Adipocyte (in vitro differentiated cells): ENCODE measurements around the gene CCL24.
"Not testable (repeated sequence)": the region's sequence is repeated elsewhere in the genome, so short reads cannot be mapped to it uniquely, and the experiment has no call there.

Source experiments
- DNase-seq: peaks from one replicate; pipeline ENCODE4 v3.0.0-alpha.2; 2015; ENCODE audit warnings: low read depth
- H3K27me3 ChIP-seq: replicated peaks from 2 replicates; pipeline ENCODE4 v1.7.0; 2013; ENCODE audit warnings: mild to moderate bottlenecking, low read length, moderate library complexity; ENCODE audit not compliant: control insufficient read depth, insufficient read depth
- H3K36me3 ChIP-seq: 2 replicates; pipeline ENCODE4 v1.7.0; 2013; ENCODE audit warnings: low read length, mild to moderate bottlenecking, moderate library complexity; ENCODE audit not compliant: control insufficient read depth, insufficient read depth, severe bottlenecking
- H3K4me1 ChIP-seq: 2 replicates; pipeline ENCODE4 v1.7.0; 2013; ENCODE audit warnings: mild to moderate bottlenecking, low read length, moderate library complexity; ENCODE audit not compliant: control insufficient read depth, insufficient read depth
- H3K4me3 ChIP-seq: 2 replicates; pipeline ENCODE4 v1.7.0; 2013; ENCODE audit warnings: mild to moderate bottlenecking, low read length, moderate library complexity
- H3K9ac ChIP-seq: 2 replicates; pipeline ENCODE4 v1.7.0; 2013; ENCODE audit warnings: mild to moderate bottlenecking, low read length, moderate library complexity
- H3K9me3 ChIP-seq: 2 replicates; pipeline ENCODE4 v1.7.0; 2013; ENCODE audit warnings: mild to moderate bottlenecking, low read length, moderate library complexity; ENCODE audit not compliant: control insufficient read depth

Gene CCL24

GRCh38 chr7:75804004-75804403 is 9.6 kb downstream of the CCL24 start:
- H3K27me3 ChIP-seq, result peaks cover 7% of the 10 kb centered on the region
- no peak for DNase-seq
- H3K9me3 ChIP-seq, result peaks cover 22% of the 10 kb centered on the region
- no peak overlapping the region for H3K9ac ChIP-seq
- H3K36me3 ChIP-seq, result no peaks in the 10 kb centered on the region
- H3K4me3 ChIP-seq, result no peak overlapping the region
- H3K4me1 ChIP-seq, result no peaks in the 10 kb centered on the region

- H3K36me3 ChIP-seq, result no peaks in the 10 kb centered on the region
- no peak overlapping the region for H3K9ac ChIP-seq
- H3K9me3 ChIP-seq, result peaks cover 17% of the 10 kb centered on the region
- peaks cover 7% of the 10 kb centered on the region for H3K27me3 ChIP-seq
- no peak overlapping the region for H3K4me3 ChIP-seq
- no peak for DNase-seq
- H3K4me1 ChIP-seq, result no peaks in the 10 kb centered on the region
Measured at GRCh38 chr7:75802552-75802821, 11.1 kb downstream of the CCL24 start.

- DNase-seq, result no peak
- no peaks in the 10 kb centered on the region for H3K9me3 ChIP-seq
- no peak overlapping the region for H3K4me3 ChIP-seq
- peaks cover 7% of the 10 kb centered on the region for H3K27me3 ChIP-seq
- H3K9ac ChIP-seq, result no peak overlapping the region
- H3K4me1 ChIP-seq, result no peaks in the 10 kb centered on the region
- H3K36me3 ChIP-seq, result no peaks in the 10 kb centered on the region
Measured at GRCh38 chr7:75798770-75799169, 14.8 kb downstream of the CCL24 start.

GRCh38 chr7:75796420-75796819 is 17.2 kb downstream of the CCL24 start:
- no peaks in the 10 kb centered on the region for H3K36me3 ChIP-seq

GRCh38 chr7:75795831-75796285 is 17.7 kb downstream of the CCL24 start:
- no peak for DNase-seq
- no peak overlapping the region for H3K9ac ChIP-seq
- no peaks in the 10 kb centered on the region for H3K36me3 ChIP-seq
- H3K4me3 ChIP-seq, result no peak overlapping the region
- H3K9me3 ChIP-seq, result no peaks in the 10 kb centered on the region
- peaks cover 10% of the 10 kb centered on the region for H3K4me1 ChIP-seq
- H3K27me3 ChIP-seq, result peaks cover 3% of the 10 kb centered on the region

More at GRCh38 chr7:75796420-75796819, 17.2 kb downstream of the CCL24 start:
- Histone ChIP-seq H3K4me3 (no peak overlapping the region), H3K9ac (no peak overlapping the region), H3K9me3 (no peaks in the 10 kb centered on the region), H3K4me1 (peaks cover 7% of the 10 kb centered on the region), H3K27me3 (peaks cover 3% of the 10 kb centered on the region)
- DNase-seq, result no peak

- H3K36me3 ChIP-seq, result no peaks in the 10 kb centered on the region
- no peaks in the 10 kb centered on the region for H3K9me3 ChIP-seq
Measured at GRCh38 chr7:75793676-75794075, 19.9 kb downstream of the CCL24 start.

GRCh38 chr7:75792567-75792966 is 21.0 kb downstream of the CCL24 start:
- H3K9ac ChIP-seq, DNase-seq, H3K9me3 ChIP-seq, H3K36me3 ChIP-seq, H3K27me3 ChIP-seq, H3K4me3 ChIP-seq: not testable (repeated sequence)
- H3K4me1 ChIP-seq, result peaks cover 10% of the 10 kb centered on the region

More at GRCh38 chr7:75793676-75794075, 19.9 kb downstream of the CCL24 start:
- H3K9ac ChIP-seq, result no peak overlapping the region
- H3K27me3 ChIP-seq, result no peaks in the 10 kb centered on the region
- DNase-seq, result no peak
- H3K4me3 ChIP-seq, result no peak overlapping the region
- H3K4me1 ChIP-seq, result peaks cover 10% of the 10 kb centered on the region

GRCh38 chr7:75789361-75789924 is 24.2 kb downstream of the CCL24 start:
- no peak overlapping the region for H3K4me3 ChIP-seq
- no peaks in the 10 kb centered on the region for H3K9me3 ChIP-seq
- no peaks in the 10 kb centered on the region for H3K27me3 ChIP-seq
- H3K36me3 ChIP-seq, result no peaks in the 10 kb centered on the region
- DNase-seq, result no peak
- peaks cover 10% of the 10 kb centered on the region for H3K4me1 ChIP-seq
- no peak overlapping the region for H3K9ac ChIP-seq

- DNase-seq, H3K4me3 ChIP-seq, H3K9me3 ChIP-seq, H3K36me3 ChIP-seq, H3K27me3 ChIP-seq, H3K9ac ChIP-seq: not testable (repeated sequence)
- H3K4me1 ChIP-seq, result peaks cover 10% of the 10 kb centered on the region
Measured at GRCh38 chr7:75788154-75788847, 25.3 kb downstream of the CCL24 start.

- not testable (repeated sequence) for H3K4me3 ChIP-seq, H3K4me1 ChIP-seq, H3K36me3 ChIP-seq, DNase-seq, H3K9me3 ChIP-seq, H3K9ac ChIP-seq, H3K27me3 ChIP-seq
Measured at GRCh38 chr7:75783058-75783457, 30.5 kb downstream of the CCL24 start.

GRCh38 chr7:75780647-75781273 is 32.8 kb downstream of the CCL24 start:
- not testable (repeated sequence) for H3K9ac ChIP-seq, H3K36me3 ChIP-seq, DNase-seq, H3K4me1 ChIP-seq, H3K27me3 ChIP-seq, H3K9me3 ChIP-seq, H3K4me3 ChIP-seq
